ENCODE results near the gene CNN2.

DNA sequence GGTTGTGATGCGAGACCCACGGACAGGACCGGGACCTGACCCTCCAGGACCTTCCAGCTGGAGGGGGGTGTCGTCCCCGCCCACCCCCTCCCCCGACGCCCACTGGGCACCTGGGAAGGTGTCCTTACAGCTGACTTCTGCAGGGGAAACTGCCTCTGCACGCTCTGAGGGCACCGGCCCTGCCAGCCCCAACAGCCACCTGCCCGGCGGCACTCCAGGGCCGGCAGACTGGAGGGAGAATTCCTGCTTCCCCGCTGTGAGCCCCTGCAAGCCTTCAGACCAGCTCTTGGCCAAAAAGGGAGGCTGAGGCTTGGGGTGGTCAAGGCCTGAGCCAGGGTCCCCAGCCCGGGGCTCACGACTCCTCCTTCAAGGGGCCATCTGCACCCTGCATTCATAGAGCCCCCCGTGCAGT is 1.2 kb downstream of the CNN2 start:
- TF ChIP-seq, protein P1, sequence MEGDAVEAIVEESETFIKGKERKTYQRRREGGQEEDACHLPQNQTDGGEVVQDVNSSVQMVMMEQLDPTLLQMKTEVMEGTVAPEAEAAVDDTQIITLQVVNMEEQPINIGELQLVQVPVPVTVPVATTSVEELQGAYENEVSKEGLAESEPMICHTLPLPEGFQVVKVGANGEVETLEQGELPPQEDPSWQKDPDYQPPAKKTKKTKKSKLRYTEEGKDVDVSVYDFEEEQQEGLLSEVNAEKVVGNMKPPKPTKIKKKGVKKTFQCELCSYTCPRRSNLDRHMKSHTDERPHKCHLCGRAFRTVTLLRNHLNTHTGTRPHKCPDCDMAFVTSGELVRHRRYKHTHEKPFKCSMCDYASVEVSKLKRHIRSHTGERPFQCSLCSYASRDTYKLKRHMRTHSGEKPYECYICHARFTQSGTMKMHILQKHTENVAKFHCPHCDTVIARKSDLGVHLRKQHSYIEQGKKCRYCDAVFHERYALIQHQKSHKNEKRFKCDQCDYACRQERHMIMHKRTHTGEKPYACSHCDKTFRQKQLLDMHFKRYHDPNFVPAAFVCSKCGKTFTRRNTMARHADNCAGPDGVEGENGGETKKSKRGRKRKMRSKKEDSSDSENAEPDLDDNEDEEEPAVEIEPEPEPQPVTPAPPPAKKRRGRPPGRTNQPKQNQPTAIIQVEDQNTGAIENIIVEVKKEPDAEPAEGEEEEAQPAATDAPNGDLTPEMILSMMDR (IDR thresholded peaks at IDR 0.05), result no peak
- no peak for TF ChIP-seq ZFX (IDR thresholded peaks at IDR 0.05; ENCODE audit: borderline replicate concordance)
